CD4-positive, alpha-beta T cell (primary cell): ENCODE measurements around the gene RABGGTA. TPM values are rescaled to one million over a fixed set of nuclear protein-coding genes. Genes with fewer than 3 reads are reported as not detected.

Experiments
- ATAC-seq: fragments of 200-7000 bp; cut with Tn5 transposase; one replicate; pipeline ENCODE4 v1.10.0; 2022; ENCODE audit warnings: mild to moderate bottlenecking; ENCODE audit not compliant: poor library complexity
- CTCF ChIA-PET: fragments of 350-600 bp; sonication (Branson Sonifier 250); formaldehyde crosslinking; loops from one replicate; lab custom pipeline; 2021; ENCODE audit warnings: antibody characterized with exemption, inconsistent platforms; lab: Charles Lee
- POLR2A ChIA-PET: fragments of 350-600 bp; sonication (Branson Sonifier 250); formaldehyde crosslinking; loops from one replicate; lab custom pipeline; 2021; ENCODE audit warnings: antibody characterized with exemption, inconsistent platforms; lab: Charles Lee
- DNase-seq, 14 experiments: peaks; one replicate each; pipeline ENCODE4 v3.0.0-alpha.2; 2013 to 2020; ENCODE audit warnings: mixed read lengths in 2 of 14
- H3K27ac ChIP-seq, 2 donors: one replicate each; pipeline versions ENCODE4 v1.5.1 to v1.7.0; 2013; ENCODE audit warnings: low read length in 2 of 2, low read depth in 1 of 2, mild to moderate bottlenecking in 1 of 2
- H3K27me3 ChIP-seq, 2 experiments: 1 replicate in 1 of 2; 2 replicates in 1 of 2; pipeline versions ENCODE4 v1.6.1 to v1.7.0; 2013; ENCODE audit warnings: low read length in 2 of 2, control low read depth in 1 of 2, mild to moderate bottlenecking in 1 of 2, moderate library complexity in 1 of 2; ENCODE audit not compliant: insufficient read depth in 2 of 2, control insufficient read depth in 1 of 2
- H3K36me3 ChIP-seq: one replicate; pipeline ENCODE4 v1.6.1; 2013; ENCODE audit warnings: low read length, control low read depth; ENCODE audit not compliant: insufficient read depth
- H3K4me1 ChIP-seq: one replicate; pipeline ENCODE4 v1.6.1; 2013; ENCODE audit warnings: low read length, control low read depth; ENCODE audit not compliant: insufficient read depth
- H3K4me3 ChIP-seq: one replicate; pipeline ENCODE4 v1.5.1; 2013; ENCODE audit warnings: mild to moderate bottlenecking, low read length, moderate library complexity
- H3K9me3 ChIP-seq, 2 experiments: 1 replicate in 1 of 2; 2 replicates in 1 of 2; pipeline versions ENCODE4 v1.6.1 to v1.7.0; 2013; ENCODE audit warnings: low read length in 2 of 2, mild to moderate bottlenecking in 2 of 2, control low read depth in 1 of 2, moderate library complexity in 1 of 2; ENCODE audit not compliant: control insufficient read depth in 1 of 2, insufficient read depth in 1 of 2
- H3K27ac Mint-ChIP-seq: one replicate; pipeline ENCODE4 v1.8.0; 2020; ENCODE audit warnings: mixed read lengths
- H3K27me3 Mint-ChIP-seq: one replicate; pipeline ENCODE4 v1.8.0; 2021; ENCODE audit warnings: mixed read lengths
- H3K36me3 Mint-ChIP-seq: one replicate; pipeline ENCODE4 v1.8.0; 2021; ENCODE audit warnings: low read depth, mixed read lengths
- H3K4me1 Mint-ChIP-seq: one replicate; pipeline ENCODE4 v1.8.0; 2021; ENCODE audit warnings: low read depth, mixed read lengths
- H3K4me3 Mint-ChIP-seq: one replicate; pipeline ENCODE4 v1.8.0; 2020; ENCODE audit warnings: mild to moderate bottlenecking, mixed read lengths
- H3K9me3 Mint-ChIP-seq: one replicate; pipeline ENCODE4 v1.8.0; 2020; ENCODE audit warnings: mixed read lengths
- intact Hi-C, 2 experiments: fragments of 100-400 bp; cut with DNase I in 1 of 2; cut with micrococcal nuclease in 1 of 2; formaldehyde crosslinking; loops; one replicate each; pipeline versions ENCODE4 v1.15.1 to v1.9.0; 2023 to 2025; cut with DNase I, micrococcal nuclease
- total RNA-seq, 174 experiments: library from RNA in 2 of 174; stranded (reverse) in 2 of 174; gene quantifications; one replicate each; pipeline ENCODE4 v1.2.3 and lab custom pipeline; 2021 to 2026
- TF ChIP-seq, protein P1 (sequence below): fragments of 200-600 bp; IDR thresholded peaks from one replicate; pipeline ENCODE4 v1.8.0; 2022; ENCODE audit warnings: antibody characterized with exemption, mild to moderate bottlenecking

RABGGTA gene
- total RNA-seq, 2 experiments from 2014 or later, result 52.3 to 55.2 TPM

DNA sequence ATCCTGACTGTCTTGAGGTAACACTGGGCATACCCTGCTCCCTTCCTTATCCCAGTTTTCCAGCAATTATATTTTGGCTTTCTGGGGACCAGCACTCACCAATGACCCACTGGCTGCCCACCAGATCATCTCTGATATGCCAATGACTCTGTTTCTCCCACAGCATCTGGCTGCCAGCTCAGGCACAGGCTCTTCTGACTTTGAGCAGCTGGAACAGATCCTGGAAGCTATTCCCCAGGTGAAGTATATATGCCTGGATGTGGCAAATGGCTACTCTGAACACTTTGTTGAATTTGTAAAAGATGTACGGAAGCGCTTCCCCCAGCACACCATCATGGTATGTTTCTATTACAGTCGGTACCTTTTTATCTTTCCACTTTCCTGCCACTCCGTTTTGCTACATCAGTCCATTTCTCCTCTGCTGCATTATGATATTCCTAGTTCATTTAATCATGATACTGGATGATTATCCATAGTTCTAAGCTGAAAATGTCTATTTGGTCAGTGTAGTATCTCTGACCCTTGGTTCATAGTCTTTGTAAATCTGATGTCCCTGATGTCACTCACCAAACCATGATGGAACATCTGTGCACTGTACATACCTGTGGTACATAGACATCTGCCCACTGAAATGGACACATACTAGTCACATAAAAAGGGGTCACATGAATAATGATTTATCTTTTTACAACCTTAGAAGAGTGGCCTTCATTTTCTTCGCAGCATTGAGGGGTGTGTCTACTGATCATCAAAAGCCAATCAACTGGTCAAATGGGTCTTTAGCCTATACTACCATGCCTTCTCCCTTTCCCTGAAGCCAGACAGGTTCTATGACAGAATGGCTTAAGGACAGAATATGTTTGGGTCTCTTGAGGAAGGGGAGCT lies 35.4 kb downstream of the RABGGTA start:
- peaks cover 91% of the 10 kb centered on the region for H3K4me1 Mint-ChIP-seq
- H3K4me1 ChIP-seq, result peaks cover 55% of the 10 kb centered on the region
- H3K27ac ChIP-seq, result no peak overlapping the region
- no peaks in the 10 kb centered on the region for H3K9me3 ChIP-seq
- H3K27ac Mint-ChIP-seq, result peak overlapping the region; percentile 93
- TF ChIP-seq, protein P1, sequence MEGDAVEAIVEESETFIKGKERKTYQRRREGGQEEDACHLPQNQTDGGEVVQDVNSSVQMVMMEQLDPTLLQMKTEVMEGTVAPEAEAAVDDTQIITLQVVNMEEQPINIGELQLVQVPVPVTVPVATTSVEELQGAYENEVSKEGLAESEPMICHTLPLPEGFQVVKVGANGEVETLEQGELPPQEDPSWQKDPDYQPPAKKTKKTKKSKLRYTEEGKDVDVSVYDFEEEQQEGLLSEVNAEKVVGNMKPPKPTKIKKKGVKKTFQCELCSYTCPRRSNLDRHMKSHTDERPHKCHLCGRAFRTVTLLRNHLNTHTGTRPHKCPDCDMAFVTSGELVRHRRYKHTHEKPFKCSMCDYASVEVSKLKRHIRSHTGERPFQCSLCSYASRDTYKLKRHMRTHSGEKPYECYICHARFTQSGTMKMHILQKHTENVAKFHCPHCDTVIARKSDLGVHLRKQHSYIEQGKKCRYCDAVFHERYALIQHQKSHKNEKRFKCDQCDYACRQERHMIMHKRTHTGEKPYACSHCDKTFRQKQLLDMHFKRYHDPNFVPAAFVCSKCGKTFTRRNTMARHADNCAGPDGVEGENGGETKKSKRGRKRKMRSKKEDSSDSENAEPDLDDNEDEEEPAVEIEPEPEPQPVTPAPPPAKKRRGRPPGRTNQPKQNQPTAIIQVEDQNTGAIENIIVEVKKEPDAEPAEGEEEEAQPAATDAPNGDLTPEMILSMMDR, result no peak
- H3K27me3 Mint-ChIP-seq, result no peaks in the 10 kb centered on the region
- H3K36me3 ChIP-seq, result peaks cover 72% of the 10 kb centered on the region
- no peaks in the 10 kb centered on the region for H3K9me3 Mint-ChIP-seq
- POLR2A ChIA-PET, result interaction anchor here (0.6 to 2.6 kb wide), 5 partner anchors 7 to 74 kb away, joined by 3 to 11 read pairs (median 3); partner anchors contain the start of genes IPO4, MDP1 and RABGGTA
- no peak for DNase-seq
- ATAC-seq, result no peak
- CTCF ChIA-PET, result interaction anchor here (2.0 to 3.3 kb wide), 4 partner anchors 20 to 97 kb away, joined by 7 to 14 read pairs (median 10); partner anchors contain the start of genes IRF9 and MDP1
- no peaks in the 10 kb centered on the region for H3K27me3 ChIP-seq
- peak overlapping the region; percentile 40 for H3K4me3 Mint-ChIP-seq
- no peak overlapping the region for H3K4me3 ChIP-seq
- H3K36me3 Mint-ChIP-seq, result peaks cover 95% of the 10 kb centered on the region
- intact Hi-C loops, result no loop called here

DNA sequence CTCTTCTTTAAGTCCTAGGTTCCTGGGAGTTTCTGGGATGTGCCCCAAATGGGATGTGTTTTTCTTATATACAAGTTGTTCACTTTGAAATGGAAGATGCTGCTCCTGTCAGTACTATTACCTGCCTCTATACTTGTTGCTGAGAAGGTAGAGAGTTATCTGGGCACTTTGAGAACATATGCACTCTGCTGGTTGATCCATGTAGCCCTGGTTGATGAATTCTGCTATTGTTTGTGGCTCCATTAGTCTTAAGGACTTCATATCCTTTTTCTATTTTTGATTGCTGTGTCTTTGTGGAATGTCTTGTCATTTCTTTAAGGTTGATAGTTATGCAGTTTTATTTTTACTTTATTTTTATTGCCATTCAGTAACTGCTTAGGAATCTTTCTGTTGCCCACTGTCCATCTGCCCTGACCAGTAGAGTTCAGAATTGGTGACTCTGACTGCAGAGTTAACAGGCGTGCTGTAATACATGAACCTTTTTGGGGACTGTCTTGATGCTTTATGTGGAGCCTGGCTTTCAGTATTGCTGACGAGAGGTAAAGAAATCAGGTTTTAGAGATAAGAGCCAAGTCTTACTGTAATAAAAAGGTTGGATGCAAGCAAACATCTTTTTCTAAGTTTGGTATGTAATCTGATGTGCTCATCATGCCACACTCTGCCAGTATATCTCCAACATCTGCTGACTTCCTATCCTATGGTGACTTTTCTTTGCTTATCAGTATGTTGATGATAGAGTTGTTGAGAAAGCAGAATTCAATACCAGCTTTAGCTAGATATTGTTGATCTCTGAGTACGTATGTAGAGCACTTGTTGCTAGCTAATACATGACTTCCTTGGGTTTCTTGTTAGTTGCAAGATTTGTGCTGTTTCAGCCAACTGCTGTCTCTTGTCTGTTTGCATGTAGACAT lies 37.0 kb downstream of the RABGGTA start:
- peaks cover 43% of the 10 kb centered on the region for H3K4me1 ChIP-seq
- no peaks in the 10 kb centered on the region for H3K9me3 Mint-ChIP-seq
- H3K27ac ChIP-seq, result peak overlapping the region in 1 of 2 donors; percentile 6
- H3K36me3 ChIP-seq, result peaks cover 58% of the 10 kb centered on the region
- no peaks in the 10 kb centered on the region for H3K27me3 Mint-ChIP-seq
- no peak overlapping the region for H3K4me3 ChIP-seq
- DNase-seq, result no peak
- peaks cover 81% of the 10 kb centered on the region for H3K36me3 Mint-ChIP-seq
- ChIA-PET POLR2A (interaction anchor here (0.7 to 2.6 kb wide), 9 partner anchors 8 to 203 kb away, joined by 3 to 40 read pairs (median 3); partner anchors contain the start of genes DCAF11, IPO4, MDP1 and NRL), CTCF (interaction anchor here (1.0 to 3.1 kb wide), 7 partner anchors 18 to 99 kb away, joined by 3 to 13 read pairs (median 7); partner anchors contain the start of genes IRF9 and MDP1)
- no peak for ATAC-seq
- peak overlapping the region; percentile 93 for H3K27ac Mint-ChIP-seq
- no peaks in the 10 kb centered on the region for H3K9me3 ChIP-seq
- no peaks in the 10 kb centered on the region for H3K27me3 ChIP-seq
- peaks cover 77% of the 10 kb centered on the region for H3K4me1 Mint-ChIP-seq
- TF ChIP-seq, protein P1, result no peak
- intact Hi-C loops, result loop anchor here (5.0 kb wide), 4 partner anchors 37 to 208 kb away; partner anchors contain the start of genes PSME2 (in 1 of the 2), RABGGTA (in 1 of the 2), RNF31 (in 1 of the 2) and SDR39U1 (in 1 of the 2)
- peak overlapping the region; percentile 96 for H3K4me3 Mint-ChIP-seq

DNA sequence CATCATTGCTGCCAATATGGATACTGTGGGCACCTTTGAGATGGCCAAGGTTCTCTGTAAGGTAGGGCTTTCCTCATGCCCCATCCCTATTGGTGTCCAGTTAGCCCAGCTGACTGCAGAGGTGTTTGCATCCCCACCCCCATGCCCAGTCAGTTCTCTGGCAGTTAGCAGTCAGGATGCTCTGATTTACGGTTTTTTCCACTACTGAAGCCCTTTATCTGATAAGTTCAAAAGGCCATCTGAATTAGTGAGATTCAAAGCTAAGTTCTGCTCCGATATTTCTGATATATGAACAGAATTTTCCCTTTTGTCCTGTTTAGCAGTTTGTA lies 37.9 kb downstream of the RABGGTA start:
- ATAC-seq (no peak), DNase-seq (no peak)
- Mint-ChIP-seq H3K36me3 (peaks cover 77% of the 10 kb centered on the region), H3K27me3 (no peaks in the 10 kb centered on the region), H3K27ac (peak overlapping the region; percentile 93), H3K9me3 (no peaks in the 10 kb centered on the region), H3K4me1 (peaks cover 74% of the 10 kb centered on the region), H3K4me3 (peak overlapping the region; percentile 96)
- CTCF ChIA-PET, result interaction anchor here (1.0 to 3.1 kb wide), 5 partner anchors 18 to 100 kb away, joined by 3 to 13 read pairs (median 7); partner anchors contain the start of genes IRF9 and MDP1
- Histone ChIP-seq H3K4me3 (peak overlapping the region; percentile 98), H3K27ac (peak overlapping the region; percentile 81 to 95), H3K27me3 (no peaks in the 10 kb centered on the region), H3K4me1 (peaks cover 35% of the 10 kb centered on the region), H3K9me3 (no peaks in the 10 kb centered on the region), H3K36me3 (peaks cover 50% of the 10 kb centered on the region)
- intact Hi-C loops, result loop anchor here (2.0 to 5.0 kb wide), 6 partner anchors 36 to 209 kb away; partner anchors contain the start of genes PSME2 (in 2 of the 2), RNF31 (in 2 of the 2), IPO4 (in 1 of the 2) and RABGGTA (in 1 of the 2)
- TF ChIP-seq, protein P1, result no peak
- POLR2A ChIA-PET, result interaction anchor here (0.7 to 2.6 kb wide), 9 partner anchors 9 to 204 kb away, joined by 3 to 40 read pairs (median 4); partner anchors contain the start of genes CHMP4A, DCAF11, IRF9 and MDP1
